H9 (cell line): ENCODE data around the gene MBP. TPM values are rescaled to one million over a fixed set of nuclear protein-coding genes. Genes with fewer than 3 reads are reported as not detected.

Experiments used
- DNase-seq: peaks from one replicate; pipeline ENCODE4 v3.0.0-alpha.2; 2017
- H2AFZ ChIP-seq: one replicate; pipeline ENCODE4 v1.6.1; 2013; ENCODE audit warnings: mild to moderate bottlenecking, low read length, control low read depth, moderate library complexity
- H2AK5ac ChIP-seq: 2 replicates; pipeline ENCODE4 v1.6.1; 2013; ENCODE audit warnings: low read length, control low read depth, mixed read lengths; ENCODE audit not compliant: insufficient read length
- H2BK120ac ChIP-seq: one replicate; pipeline ENCODE4 v1.6.1; 2013; ENCODE audit warnings: low read depth, mild to moderate bottlenecking, low read length, control low read depth, inconsistent platforms; ENCODE audit not compliant: poor library complexity, severe bottlenecking
- H2BK12ac ChIP-seq: 2 replicates; pipeline ENCODE4 v1.6.1; 2013; ENCODE audit warnings: low read length, control low read depth, mixed read lengths, low read depth; ENCODE audit not compliant: insufficient read length
- H2BK15ac ChIP-seq: 2 replicates; pipeline ENCODE4 v1.6.1; 2013; ENCODE audit warnings: low read depth, low read length, control low read depth
- H2BK20ac ChIP-seq: one replicate; pipeline ENCODE4 v1.6.1; 2013; ENCODE audit warnings: low read depth, mild to moderate bottlenecking, low read length, control low read depth, inconsistent platforms; ENCODE audit not compliant: poor library complexity, severe bottlenecking
- H2BK5ac ChIP-seq: 2 replicates; pipeline ENCODE4 v1.6.1; 2013; ENCODE audit warnings: low read length, control low read depth, mixed read lengths; ENCODE audit not compliant: insufficient read length
- H3K14ac ChIP-seq: 2 replicates; pipeline ENCODE4 v1.6.1; 2013; ENCODE audit warnings: low read length, control low read depth; ENCODE audit not compliant: insufficient read depth
- H3K18ac ChIP-seq: 2 replicates; pipeline ENCODE4 v1.6.1; 2013; ENCODE audit warnings: low read depth, mild to moderate bottlenecking, mixed read lengths, low read length, control low read depth; ENCODE audit not compliant: insufficient read length
- H3K23ac ChIP-seq: 2 replicates; pipeline ENCODE4 v1.6.1; 2013; ENCODE audit warnings: low read length, control low read depth, mixed read lengths, low read depth; ENCODE audit not compliant: insufficient read length
- H3K23me2 ChIP-seq: 2 replicates; pipeline ENCODE4 v1.6.1; 2013; ENCODE audit warnings: low read depth, mild to moderate bottlenecking, mixed read lengths, low read length, control low read depth; ENCODE audit not compliant: insufficient read length, poor library complexity, severe bottlenecking
- H3K27ac ChIP-seq: 2 replicates; pipeline ENCODE4 v1.5.1; 2013; ENCODE audit warnings: low read length, control low read depth, mixed read lengths, low read depth; ENCODE audit not compliant: insufficient read length
- H3K27me3 ChIP-seq: 2 replicates; pipeline ENCODE4 v1.6.1; 2013; ENCODE audit warnings: low read length, control low read depth, inconsistent platforms; ENCODE audit not compliant: insufficient read depth
- H3K4ac ChIP-seq: 2 replicates; pipeline ENCODE4 v1.6.1; 2013; ENCODE audit warnings: low read depth, mild to moderate bottlenecking, control low read depth, inconsistent platforms, low read length, moderate library complexity
- H3K4me1 ChIP-seq: 2 replicates; pipeline ENCODE4 v1.6.1; 2013; ENCODE audit warnings: low read length, control low read depth, inconsistent platforms; ENCODE audit not compliant: insufficient read depth
- H3K4me2 ChIP-seq: 2 replicates; pipeline ENCODE4 v1.6.1; 2013; ENCODE audit warnings: low read length, control low read depth, mixed read lengths; ENCODE audit not compliant: insufficient read length, insufficient read depth
- H3K56ac ChIP-seq: 2 replicates; pipeline ENCODE4 v1.6.1; 2013; ENCODE audit warnings: low read depth, mild to moderate bottlenecking, mixed read lengths, low read length, control low read depth; ENCODE audit not compliant: insufficient read length
- H3K79me1 ChIP-seq: 2 replicates; pipeline ENCODE4 v1.6.1; 2013; ENCODE audit warnings: low read depth, mild to moderate bottlenecking, moderate library complexity, low read length, control low read depth, inconsistent platforms; ENCODE audit not compliant: insufficient read depth, poor library complexity, severe bottlenecking
- H3K79me2 ChIP-seq: 2 replicates; pipeline ENCODE4 v1.6.1; 2013; ENCODE audit warnings: low read length, control low read depth, inconsistent platforms; ENCODE audit not compliant: insufficient read depth
- H3K9ac ChIP-seq: 2 replicates; pipeline ENCODE4 v1.6.1; 2013; ENCODE audit warnings: low read length, control low read depth, mixed read lengths; ENCODE audit not compliant: insufficient read length; ENCODE audit errors: extremely low read depth
- H3K9me3 ChIP-seq: one replicate; pipeline ENCODE4 v1.6.1; 2013; ENCODE audit warnings: low read depth, low read length, inconsistent platforms; ENCODE audit not compliant: control insufficient read depth
- H3T11ph ChIP-seq: one replicate; pipeline ENCODE4 v1.6.1; 2013; ENCODE audit warnings: mild to moderate bottlenecking, low read length, control low read depth, inconsistent platforms
- H4K20me1 ChIP-seq: one replicate; pipeline ENCODE4 v1.6.1; 2013; ENCODE audit not compliant: control insufficient read depth, insufficient read length, insufficient read depth
- H4K5ac ChIP-seq: 2 replicates; pipeline ENCODE4 v1.6.1; 2013; ENCODE audit warnings: low read depth, mild to moderate bottlenecking, mixed read lengths, low read length, control low read depth; ENCODE audit not compliant: insufficient read length
- H4K8ac ChIP-seq: replicated peaks from 2 replicates; pipeline ENCODE4 v1.6.1; 2013; ENCODE audit warnings: low read length, control low read depth, mixed read lengths, low read depth; ENCODE audit not compliant: insufficient read length
- H4K91ac ChIP-seq: 2 replicates; pipeline ENCODE4 v1.6.1; 2013; ENCODE audit warnings: low read depth, mild to moderate bottlenecking, moderate library complexity, mixed read lengths, low read length, control low read depth; ENCODE audit not compliant: insufficient read length
- H3K27ac Mint-ChIP-seq, 3 experiments: 2 replicates in 2 of 3; 3 replicates in 1 of 3; pipeline ENCODE4 v1.8.0; 2020 to 2021; ENCODE audit warnings: mixed read lengths in 3 of 3, mild to moderate bottlenecking in 1 of 3, moderate library complexity in 1 of 3
- H3K27me3 Mint-ChIP-seq: 2 replicates; pipeline ENCODE4 v1.8.0; 2021; ENCODE audit warnings: low read depth, mild to moderate bottlenecking, moderate library complexity, mixed read lengths
- H3K36me3 Mint-ChIP-seq, 3 experiments: 2 replicates in 2 of 3; 3 replicates in 1 of 3; pipeline ENCODE4 v1.8.0; 2020 to 2021; ENCODE audit warnings: low read depth in 3 of 3, mixed read lengths in 3 of 3; ENCODE audit not compliant: insufficient read depth in 1 of 3
- H3K4me1 Mint-ChIP-seq, 2 experiments: 2 replicates each; pipeline ENCODE4 v1.8.0; 2020; ENCODE audit warnings: mixed read lengths in 2 of 2
- H3K4me3 Mint-ChIP-seq, 2 experiments: 2 replicates in 1 of 2; 3 replicates in 1 of 2; pipeline ENCODE4 v1.8.0; 2020 to 2021; ENCODE audit warnings: mild to moderate bottlenecking in 2 of 2, mixed read lengths in 2 of 2, moderate library complexity in 1 of 2
- H3K9me3 Mint-ChIP-seq, 2 experiments: 2 replicates in 1 of 2; 3 replicates in 1 of 2; pipeline ENCODE4 v1.8.0; 2020; ENCODE audit warnings: mild to moderate bottlenecking in 2 of 2, mixed read lengths in 2 of 2, moderate library complexity in 1 of 2
- CTCF ChIP-seq: fragments of 200-600 bp; sonication (generic); conservative IDR thresholded peaks from 3 replicates; pipeline ENCODE4 v1.8.0; 2021; ENCODE audit warnings: antibody characterized with exemption, mild to moderate bottlenecking
- WGBS: extraction: QIAGEN DNeasy Blood & Tissue Kit; methylation state at CpG from one replicate; pipeline ENCODE4 v1.1.7; 2013; ENCODE audit warnings: missing lambda C conversion rate, low lambda C conversion rate, mixed read lengths; ENCODE audit not compliant: insufficient read length; ENCODE audit errors: extremely low coverage; 5-methylcytosine and 5-hydroxymethylcytosine counted together
- total RNA-seq: library from RNA; stranded (reverse); gene quantifications from 2 replicates; pipeline ENCODE4 v1.2.1, GENCODE V29; 2021

MBP gene
- total RNA-seq, 1 experiment from 2014 or later, result 8.6 TPM

DNA sequence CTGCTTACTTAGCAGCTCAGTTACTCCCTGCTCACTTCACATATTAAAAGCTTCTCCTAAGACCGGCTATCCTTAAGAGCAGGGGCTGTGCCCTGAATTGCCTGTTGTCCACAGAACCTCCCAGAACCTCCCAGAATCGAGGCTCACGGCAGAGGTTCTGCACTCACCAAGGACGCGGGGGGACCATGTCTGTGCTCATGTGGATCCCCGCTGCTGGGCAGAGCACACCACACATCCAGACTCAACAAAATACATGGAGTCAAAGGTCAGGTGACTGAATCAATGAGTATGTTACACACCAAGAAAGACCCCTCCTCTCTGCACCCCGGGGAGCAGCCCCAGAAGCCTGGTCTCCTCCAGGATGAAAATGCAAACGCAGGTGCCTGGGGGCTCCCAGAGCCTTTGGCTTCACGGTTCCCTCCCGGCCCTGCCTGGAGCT lies 149.0 kb downstream of the MBP start:
- Histone ChIP-seq H2BK120ac (no peak overlapping the region), H2AK5ac (no peak overlapping the region), H3K18ac (no peak overlapping the region), H3K79me2 (no peaks in the 10 kb centered on the region), H3K23ac (no peak overlapping the region), H4K8ac (no peak overlapping the region), H2AFZ (no peak overlapping the region), H3K56ac (no peak overlapping the region), H3T11ph (no peak overlapping the region), H3K4me1 (peaks cover 7% of the 10 kb centered on the region), H4K91ac (no peak overlapping the region), H3K9me3 (no peaks in the 10 kb centered on the region), H2BK12ac (no peak overlapping the region), H3K79me1 (no peaks in the 10 kb centered on the region), H2BK20ac (no peak overlapping the region), H3K27me3 (no peaks in the 10 kb centered on the region), H3K4me2 (no peak overlapping the region), H3K4ac (no peak overlapping the region), H2BK5ac (no peak overlapping the region), H4K20me1 (no peaks in the 10 kb centered on the region), H3K9ac (no peak overlapping the region), H4K5ac (no peak overlapping the region), H3K23me2 (no peaks in the 10 kb centered on the region), H3K27ac (no peak overlapping the region), H3K14ac (no peak overlapping the region), H2BK15ac (no peak overlapping the region)
- H3K36me3 Mint-ChIP-seq, result peaks cover 0 to 6% (median 1%) of the 10 kb centered on the region in 3 experiments; a peak in 3 of 7 replicates
- H3K27ac Mint-ChIP-seq, result peak overlapping the region in 2 of 3 experiments; percentile 68 to 95; a peak in 2 of 7 replicates
- no peak for TF ChIP-seq CTCF
- H3K9me3 Mint-ChIP-seq, result no peaks in the 10 kb centered on the region
- no CpG with 5 or more reads among the region's 10 CpGs for WGBS
- peaks cover 46 to 47% of the 10 kb centered on the region in 2 experiments for H3K4me1 Mint-ChIP-seq
- peaks cover 3% of the 10 kb centered on the region for H3K27me3 Mint-ChIP-seq
- no peak overlapping the region for H3K4me3 Mint-ChIP-seq
- peak; percentile 31 for DNase-seq
